COLO829 (cell line): ENCODE data around the gene UCHL5.

Experiments used
- DNase-seq: peaks from one replicate; pipeline ENCODE4 v3.0.0; 2012; ENCODE audit warnings: low spot score

The UCHL5 gene

DNA sequence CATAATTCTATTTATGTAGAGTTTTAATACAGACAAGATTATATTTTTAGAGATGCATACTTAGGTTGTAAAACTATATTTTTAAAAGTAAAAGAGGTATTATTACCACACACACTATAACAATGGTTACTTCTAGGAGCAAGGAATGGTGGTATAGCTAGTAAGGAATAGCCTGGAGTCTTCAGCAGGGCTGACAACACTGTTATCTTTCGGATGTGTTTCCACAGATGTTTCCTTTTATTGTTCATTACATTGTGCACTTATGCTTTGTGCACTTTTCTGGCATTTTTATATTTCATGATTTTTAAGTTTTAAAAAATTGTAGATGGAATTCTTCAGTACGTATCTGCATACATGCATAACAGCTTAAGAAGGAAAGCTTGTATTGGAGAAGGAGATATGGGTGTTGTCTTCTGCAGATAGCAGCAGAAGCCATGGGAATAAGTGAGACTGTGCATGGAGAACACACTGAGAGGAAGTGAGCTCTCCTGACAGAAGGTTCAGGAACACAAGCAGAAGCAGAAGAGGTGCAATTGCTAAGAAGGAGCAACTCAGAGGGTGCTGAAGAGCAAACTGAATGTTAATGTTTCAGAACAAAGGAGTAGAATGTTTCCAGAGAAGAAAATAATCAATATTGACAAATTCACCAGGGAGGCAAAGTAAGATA lies 91.8 kb downstream of the UCHL5 start:
- no peak for DNase-seq

DNA sequence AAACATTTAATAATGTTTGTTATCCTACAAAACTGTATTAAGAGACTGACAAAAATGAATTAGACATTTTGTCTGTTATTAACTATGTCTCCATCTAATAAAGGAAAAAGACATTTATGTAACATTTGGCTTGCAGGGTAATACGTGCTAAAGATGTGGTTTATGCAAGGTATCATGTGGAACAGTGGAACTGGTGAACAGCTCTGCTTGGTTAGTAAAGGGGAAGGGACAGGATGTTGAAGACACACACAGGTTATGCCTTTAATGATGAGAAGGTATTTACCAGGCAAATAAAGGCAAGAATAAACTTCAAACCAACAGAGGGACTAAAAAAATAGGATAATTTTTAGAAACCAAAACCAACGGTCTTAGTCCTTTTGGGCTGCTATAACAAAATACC lies 93.1 kb downstream of the UCHL5 start:
- no peak for DNase-seq

DNA sequence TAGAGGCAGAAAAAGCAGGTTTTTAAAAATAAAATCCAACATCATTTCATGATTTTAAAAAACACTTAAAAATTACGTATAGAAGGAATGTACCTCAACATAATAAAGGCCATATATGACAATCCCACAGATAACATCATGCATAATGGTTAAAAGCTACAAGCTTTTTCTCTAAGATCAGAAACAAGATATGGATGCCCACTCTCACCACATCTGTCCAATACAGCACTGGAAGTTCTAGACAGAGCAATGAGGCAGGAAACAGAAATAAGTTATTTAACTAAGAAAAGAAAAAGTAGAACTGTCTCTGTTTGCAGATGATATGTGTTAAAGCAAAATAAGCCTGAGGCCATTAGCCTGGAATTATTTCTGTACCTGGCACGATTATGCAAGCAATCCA lies 96.3 kb downstream of the UCHL5 start:
- no peak for DNase-seq
